ENCODE measurements around the gene GSG1L2. TPM values are rescaled to one million over a fixed set of nuclear protein-coding genes. Genes with fewer than 3 reads are reported as not detected.

The GSG1L2 gene
- polyA plus RNA-seq, 3 donors: not detected

DNA sequence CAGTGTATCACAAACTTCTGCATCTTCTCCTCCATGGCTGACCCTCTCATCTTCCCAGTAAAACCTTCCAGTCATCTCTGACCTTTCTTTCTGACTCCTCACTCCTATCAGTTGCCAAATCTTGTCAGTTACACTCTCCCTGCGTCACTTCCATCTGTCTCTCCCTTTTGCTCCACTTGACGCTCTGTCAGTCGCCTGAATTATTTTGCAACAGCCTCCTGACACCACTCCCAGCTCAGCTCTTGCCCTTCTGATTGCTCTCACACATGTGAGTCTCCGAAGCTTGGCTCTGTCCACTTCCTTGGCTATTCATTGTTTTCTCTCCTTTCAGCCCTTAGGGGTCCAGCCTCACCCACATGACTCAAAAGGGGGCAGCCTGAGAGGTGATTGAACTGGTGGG, 58.2 kb downstream of the GSG1L2 start:
- peaks cover 12 to 24% (median 14%) of the 10 kb centered on the region in 3 donors for H3K27me3 Mint-ChIP-seq (ENCODE audit: low read depth in 3 of 3)
- H3K79me2 ChIP-seq (ENCODE audit: insufficient read depth, low read length): no peaks in the 10 kb centered on the region
- no peak overlapping the region for H3K27ac Mint-ChIP-seq
- intact Hi-C loops (cut with micrococcal nuclease): no loop called here
- no peak overlapping the region for H3K4me3 Mint-ChIP-seq
- no peaks in the 10 kb centered on the region for H3K36me3 ChIP-seq (replicated peaks in 1 of 2; ENCODE audit: control insufficient read depth in 1 of 2, insufficient read depth in 2 of 2, low read length in 2 of 2)
- TF ChIP-seq, protein P1, sequence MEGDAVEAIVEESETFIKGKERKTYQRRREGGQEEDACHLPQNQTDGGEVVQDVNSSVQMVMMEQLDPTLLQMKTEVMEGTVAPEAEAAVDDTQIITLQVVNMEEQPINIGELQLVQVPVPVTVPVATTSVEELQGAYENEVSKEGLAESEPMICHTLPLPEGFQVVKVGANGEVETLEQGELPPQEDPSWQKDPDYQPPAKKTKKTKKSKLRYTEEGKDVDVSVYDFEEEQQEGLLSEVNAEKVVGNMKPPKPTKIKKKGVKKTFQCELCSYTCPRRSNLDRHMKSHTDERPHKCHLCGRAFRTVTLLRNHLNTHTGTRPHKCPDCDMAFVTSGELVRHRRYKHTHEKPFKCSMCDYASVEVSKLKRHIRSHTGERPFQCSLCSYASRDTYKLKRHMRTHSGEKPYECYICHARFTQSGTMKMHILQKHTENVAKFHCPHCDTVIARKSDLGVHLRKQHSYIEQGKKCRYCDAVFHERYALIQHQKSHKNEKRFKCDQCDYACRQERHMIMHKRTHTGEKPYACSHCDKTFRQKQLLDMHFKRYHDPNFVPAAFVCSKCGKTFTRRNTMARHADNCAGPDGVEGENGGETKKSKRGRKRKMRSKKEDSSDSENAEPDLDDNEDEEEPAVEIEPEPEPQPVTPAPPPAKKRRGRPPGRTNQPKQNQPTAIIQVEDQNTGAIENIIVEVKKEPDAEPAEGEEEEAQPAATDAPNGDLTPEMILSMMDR (IDR thresholded peaks at IDR 0.05): no peak
- DNase-seq: no peak
- no peaks in the 10 kb centered on the region for H3K9me3 ChIP-seq (replicated peaks in 1 of 2; ENCODE audit: control insufficient read depth in 1 of 2, insufficient read depth in 1 of 2, low read length in 2 of 2)
- no peaks in the 10 kb centered on the region for H3K9me3 Mint-ChIP-seq
- no peak overlapping the region for H2AFZ ChIP-seq (ENCODE audit: insufficient read depth, low read depth, low read length, poor library complexity, severe bottlenecking)
- H3K27me3 ChIP-seq (ENCODE audit: control insufficient read depth in 2 of 2, insufficient read depth in 2 of 2, low read length in 2 of 2): no peaks in the 10 kb centered on the region
- no peak overlapping the region for H3K27ac ChIP-seq (ENCODE audit: low read depth in 1 of 2, low read length in 2 of 2)
- H3K4me2 ChIP-seq (replicated peaks; ENCODE audit: extremely low read depth, low read length, poor library complexity, severe bottlenecking): no peak overlapping the region
- no peaks in the 10 kb centered on the region for H3K4me1 Mint-ChIP-seq
- no peak overlapping the region for H3K4me3 ChIP-seq (replicated peaks in 1 of 3; ENCODE audit: low read depth in 2 of 3, low read length in 3 of 3)
- H3K36me3 Mint-ChIP-seq: no peaks in the 10 kb centered on the region
- 62% methylated on average over 3 of the region's 4 CpGs for WGBS (ENCODE audit: insufficient coverage)
- no peaks in the 10 kb centered on the region for H3K4me1 ChIP-seq (ENCODE audit: control insufficient read depth in 1 of 2, insufficient read depth in 2 of 2, low read length in 2 of 2)
- no peaks in the 10 kb centered on the region for H4K20me1 ChIP-seq (ENCODE audit: insufficient read depth, low read length)
- no peak overlapping the region for H3K9ac ChIP-seq (ENCODE audit: insufficient read depth, low read length, poor library complexity, severe bottlenecking)

- Histone ChIP-seq H3K4me3 (replicated peaks in 1 of 3; ENCODE audit: low read depth in 2 of 3, low read length in 3 of 3) (no peak overlapping the region), H3K9me3 (replicated peaks in 1 of 2; ENCODE audit: control insufficient read depth in 1 of 2, insufficient read depth in 1 of 2, low read length in 2 of 2) (no peaks in the 10 kb centered on the region), H3K27ac (ENCODE audit: low read depth in 1 of 2, low read length in 2 of 2) (no peak overlapping the region), H3K79me2 (ENCODE audit: insufficient read depth, low read length) (no peaks in the 10 kb centered on the region), H3K9ac (ENCODE audit: insufficient read depth, low read length, poor library complexity, severe bottlenecking) (no peak overlapping the region), H3K36me3 (replicated peaks in 1 of 2; ENCODE audit: control insufficient read depth in 1 of 2, insufficient read depth in 2 of 2, low read length in 2 of 2) (no peaks in the 10 kb centered on the region), H3K4me2 (replicated peaks; ENCODE audit: extremely low read depth, low read length, poor library complexity, severe bottlenecking) (no peak overlapping the region), H4K20me1 (ENCODE audit: insufficient read depth, low read length) (no peaks in the 10 kb centered on the region), H3K27me3 (ENCODE audit: control insufficient read depth in 2 of 2, insufficient read depth in 2 of 2, low read length in 2 of 2) (no peaks in the 10 kb centered on the region), H2AFZ (ENCODE audit: insufficient read depth, low read depth, low read length, poor library complexity, severe bottlenecking) (no peak overlapping the region), H3K4me1 (ENCODE audit: control insufficient read depth in 1 of 2, insufficient read depth in 2 of 2, low read length in 2 of 2) (no peaks in the 10 kb centered on the region)
- intact Hi-C loops (cut with micrococcal nuclease): no loop called here
- no peaks in the 10 kb centered on the region for H3K9me3 Mint-ChIP-seq
- H3K36me3 Mint-ChIP-seq: no peaks in the 10 kb centered on the region
- no peak overlapping the region for H3K4me3 Mint-ChIP-seq
- no CpG with 5 or more reads among the region's 1 CpG for WGBS (ENCODE audit: insufficient coverage)
- H3K4me1 Mint-ChIP-seq: no peaks in the 10 kb centered on the region
- H3K27me3 Mint-ChIP-seq (ENCODE audit: low read depth in 3 of 3): peaks cover 14 to 24% (median 15%) of the 10 kb centered on the region in 3 donors
- TF ChIP-seq, protein P1 (IDR thresholded peaks at IDR 0.05): no peak
- no peak for DNase-seq
- no peak overlapping the region for H3K27ac Mint-ChIP-seq
These were observed 61.6 kb downstream of the GSG1L2 start for GRCh38 chr17:9760266-9760665.
